ENCODE data around the gene SNAP25.

SNAP25 gene

DNA sequence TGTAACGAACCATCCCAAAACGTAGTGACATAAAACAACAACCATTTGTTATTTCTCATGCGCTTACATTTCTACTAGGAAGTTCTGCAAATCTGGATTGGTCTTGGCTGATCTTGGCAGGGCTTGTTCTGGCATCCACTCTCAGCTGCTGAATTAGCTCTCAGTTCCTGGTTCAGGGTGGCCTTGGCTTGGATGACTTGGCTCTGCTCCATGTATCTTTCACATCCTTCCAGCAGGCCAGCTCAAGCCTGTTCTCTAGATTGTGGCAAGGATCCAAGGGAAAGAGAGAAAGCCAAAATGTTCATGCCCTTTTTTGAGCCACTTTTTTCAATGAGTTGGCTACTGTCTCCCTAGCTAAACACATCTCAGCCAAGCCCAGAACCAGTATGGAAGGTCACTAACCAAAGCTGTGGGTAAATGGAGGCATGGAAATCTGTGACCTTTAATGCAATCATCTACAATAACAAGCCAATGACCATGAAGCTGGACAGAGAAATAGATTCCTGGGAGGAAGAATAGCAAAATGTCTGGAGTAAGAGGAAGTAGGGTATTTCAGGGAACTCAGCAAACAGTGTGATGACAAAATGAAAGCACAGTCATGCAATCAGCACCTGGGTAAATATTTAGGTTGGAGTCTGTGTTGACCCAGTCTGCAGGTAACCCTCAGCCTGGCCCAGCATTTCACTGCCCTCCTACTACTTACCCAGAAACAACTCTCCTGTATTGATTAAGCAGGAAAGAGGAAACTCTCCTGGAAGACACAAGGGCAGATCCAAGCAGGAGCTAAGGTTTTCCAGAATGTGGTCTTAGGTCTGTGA is 32.7 kb upstream of the SNAP25 start:
- CTCF ChIA-PET, result interaction anchor here (1.2 to 1.3 kb wide), 2 partner anchors 11 to 28 kb away, joined by 3 to 8 read pairs; no protein-coding TSS in a partner anchor
- TF ChIP-seq, protein P1, sequence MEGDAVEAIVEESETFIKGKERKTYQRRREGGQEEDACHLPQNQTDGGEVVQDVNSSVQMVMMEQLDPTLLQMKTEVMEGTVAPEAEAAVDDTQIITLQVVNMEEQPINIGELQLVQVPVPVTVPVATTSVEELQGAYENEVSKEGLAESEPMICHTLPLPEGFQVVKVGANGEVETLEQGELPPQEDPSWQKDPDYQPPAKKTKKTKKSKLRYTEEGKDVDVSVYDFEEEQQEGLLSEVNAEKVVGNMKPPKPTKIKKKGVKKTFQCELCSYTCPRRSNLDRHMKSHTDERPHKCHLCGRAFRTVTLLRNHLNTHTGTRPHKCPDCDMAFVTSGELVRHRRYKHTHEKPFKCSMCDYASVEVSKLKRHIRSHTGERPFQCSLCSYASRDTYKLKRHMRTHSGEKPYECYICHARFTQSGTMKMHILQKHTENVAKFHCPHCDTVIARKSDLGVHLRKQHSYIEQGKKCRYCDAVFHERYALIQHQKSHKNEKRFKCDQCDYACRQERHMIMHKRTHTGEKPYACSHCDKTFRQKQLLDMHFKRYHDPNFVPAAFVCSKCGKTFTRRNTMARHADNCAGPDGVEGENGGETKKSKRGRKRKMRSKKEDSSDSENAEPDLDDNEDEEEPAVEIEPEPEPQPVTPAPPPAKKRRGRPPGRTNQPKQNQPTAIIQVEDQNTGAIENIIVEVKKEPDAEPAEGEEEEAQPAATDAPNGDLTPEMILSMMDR (IDR thresholded peaks at IDR 0.05; ENCODE audit: control extremely low read depth, extremely low read depth, low read depth, missing control alignments), result no peak
- POLR2A ChIA-PET, result no interaction called here
- DNase-seq (ENCODE audit: extremely low spot score), result no peak

- ChIA-PET POLR2A (no interaction called here), CTCF (no interaction called here)
- TF ChIP-seq, protein P1 (IDR thresholded peaks at IDR 0.05; ENCODE audit: control extremely low read depth, extremely low read depth, low read depth, missing control alignments), result no peak
- no peak for DNase-seq (ENCODE audit: extremely low spot score)
Measured at GRCh38 chr20:10190456-10190855, 28.2 kb upstream of the SNAP25 start.

DNA sequence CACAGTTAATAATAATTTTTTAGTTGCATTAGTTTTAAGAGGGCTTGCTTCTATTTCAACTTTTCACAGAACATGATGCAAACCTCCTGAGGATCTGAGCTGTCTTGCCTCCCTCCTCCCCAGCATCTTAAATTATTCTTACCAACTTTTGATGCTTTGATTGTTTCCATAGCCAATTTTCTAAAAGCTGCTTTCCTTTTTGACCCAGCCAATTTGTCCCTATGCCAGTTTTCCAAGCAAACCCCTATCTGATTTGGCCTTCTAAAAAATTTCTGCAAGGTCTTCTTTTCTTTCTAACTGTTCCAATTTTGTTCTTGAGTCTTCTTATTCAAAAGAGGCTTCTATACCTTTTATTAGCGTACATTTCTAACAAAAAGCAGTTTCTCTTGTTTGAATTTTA is 26.5 kb upstream of the SNAP25 start:
- ChIA-PET CTCF (no interaction called here), POLR2A (no interaction called here)
- TF ChIP-seq, protein P1 (IDR thresholded peaks at IDR 0.05; ENCODE audit: control extremely low read depth, extremely low read depth, low read depth, missing control alignments), result no peak
- DNase-seq (ENCODE audit: extremely low spot score), result no peak

GRCh38 chr20:10194166-10194565 is 24.5 kb upstream of the SNAP25 start:
- CTCF ChIA-PET, result interaction anchor here (1.2 to 1.3 kb wide), 2 partner anchors 9 to 19 kb away, joined by 3 to 4 read pairs; no protein-coding TSS in a partner anchor
- no peak for DNase-seq (ENCODE audit: extremely low spot score)
- TF ChIP-seq, protein P1 (IDR thresholded peaks at IDR 0.05; ENCODE audit: control extremely low read depth, extremely low read depth, low read depth, missing control alignments), result no peak
- POLR2A ChIA-PET, result no interaction called here

DNA sequence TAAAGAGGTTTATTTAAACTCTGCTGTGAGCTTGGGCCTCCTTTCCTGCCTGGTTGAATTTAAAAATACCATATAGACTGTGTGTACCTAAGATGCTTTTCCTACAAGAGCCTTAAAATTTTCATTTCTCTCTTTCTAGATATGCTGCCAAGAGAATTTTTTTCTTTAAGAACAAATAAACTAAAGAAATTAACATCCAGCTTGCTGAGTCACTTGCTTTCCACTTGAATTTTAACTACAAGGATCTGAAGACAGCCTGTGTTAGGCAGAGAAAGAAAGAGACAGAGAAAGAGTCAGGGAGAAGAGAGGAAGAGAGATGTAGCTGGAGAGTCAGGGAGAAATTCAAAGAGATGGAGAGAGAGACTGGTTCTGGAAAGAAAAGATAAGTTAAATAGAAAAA is 18.3 kb upstream of the SNAP25 start:
- ChIA-PET POLR2A (no interaction called here), CTCF (no interaction called here)
- DNase-seq (ENCODE audit: extremely low spot score), result no peak

GRCh38 chr20:10201321-10201870 is 17.2 kb upstream of the SNAP25 start:
- CTCF ChIA-PET, result no interaction called here
- TF ChIP-seq, protein P1 (IDR thresholded peaks at IDR 0.05; ENCODE audit: control extremely low read depth, extremely low read depth, low read depth, missing control alignments), result no peak
- POLR2A ChIA-PET, result no interaction called here
- no peak for DNase-seq (ENCODE audit: extremely low spot score)

More for the DNA sequence above, 18.3 kb upstream of the SNAP25 start:
- TF ChIP-seq, protein P1 (IDR thresholded peaks at IDR 0.05; ENCODE audit: control extremely low read depth, extremely low read depth, low read depth, missing control alignments), result no peak

Measured in GM10248 (cell line).